GM19043 (cell line): Measurements from ENCODE around the gene DESI1.
"Not testable (repeated sequence)": the region's sequence is repeated elsewhere in the genome, so short reads cannot be mapped to it uniquely, and the experiment has no call there.

ENCODE experiments used
- ATAC-seq: cut with Tn5 transposase; IDR thresholded peaks from one replicate; pipeline ENCODE4 v1.9.1; 2021; ENCODE audit warnings: low read depth; ENCODE audit not compliant: unreplicated experiment

DESI1 gene

DNA sequence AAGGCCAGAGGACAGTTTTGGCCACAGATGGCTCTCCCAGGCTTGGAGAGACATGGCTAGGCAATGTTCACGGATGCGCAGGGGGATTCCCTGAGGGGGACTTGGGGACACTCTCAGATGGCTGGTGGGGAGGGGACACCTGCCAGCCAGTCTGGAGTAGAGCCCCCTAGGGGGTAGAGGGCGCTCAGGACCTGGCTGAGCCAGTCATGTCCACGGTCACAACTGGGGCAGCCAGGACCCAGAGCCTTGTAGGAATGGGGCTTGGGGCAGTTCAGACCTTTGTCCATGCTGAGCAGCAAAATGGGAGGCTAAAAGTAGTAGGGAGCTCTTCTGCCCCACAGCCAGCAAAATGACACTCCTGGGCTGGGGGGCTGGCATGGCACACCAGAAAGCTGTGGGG is 58.4 kb downstream of the DESI1 start:
- ATAC-seq: no peak

DNA sequence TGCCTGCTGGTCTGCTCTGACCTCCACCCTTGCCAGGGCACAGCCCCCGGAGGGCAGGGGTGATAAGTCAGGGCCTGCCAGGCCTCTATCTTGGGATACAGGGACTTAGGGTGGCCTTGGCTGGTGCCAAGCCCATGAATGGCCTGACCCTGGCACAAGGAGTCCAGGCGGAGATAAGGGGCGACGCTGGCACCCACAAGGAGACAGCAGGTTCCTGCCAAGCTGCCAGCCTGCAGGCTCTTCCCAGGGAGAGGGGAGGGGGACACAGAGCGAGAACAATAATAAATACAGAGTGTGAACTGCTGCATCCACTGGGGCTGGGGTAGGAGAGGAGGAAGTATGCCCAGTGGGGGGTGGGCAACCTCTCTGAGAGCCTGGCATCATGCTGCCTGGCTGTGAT is 59.1 kb downstream of the DESI1 start:
- no peak for ATAC-seq

- ATAC-seq: no peak
Measured at GRCh38 chr22:41561335-41561734, 59.5 kb downstream of the DESI1 start.

- ATAC-seq: no peak
Measured at GRCh38 chr22:41560095-41560471, 60.8 kb downstream of the DESI1 start.

GRCh38 chr22:41558241-41558630 is 62.6 kb downstream of the DESI1 start:
- ATAC-seq: not testable (repeated sequence)

DNA sequence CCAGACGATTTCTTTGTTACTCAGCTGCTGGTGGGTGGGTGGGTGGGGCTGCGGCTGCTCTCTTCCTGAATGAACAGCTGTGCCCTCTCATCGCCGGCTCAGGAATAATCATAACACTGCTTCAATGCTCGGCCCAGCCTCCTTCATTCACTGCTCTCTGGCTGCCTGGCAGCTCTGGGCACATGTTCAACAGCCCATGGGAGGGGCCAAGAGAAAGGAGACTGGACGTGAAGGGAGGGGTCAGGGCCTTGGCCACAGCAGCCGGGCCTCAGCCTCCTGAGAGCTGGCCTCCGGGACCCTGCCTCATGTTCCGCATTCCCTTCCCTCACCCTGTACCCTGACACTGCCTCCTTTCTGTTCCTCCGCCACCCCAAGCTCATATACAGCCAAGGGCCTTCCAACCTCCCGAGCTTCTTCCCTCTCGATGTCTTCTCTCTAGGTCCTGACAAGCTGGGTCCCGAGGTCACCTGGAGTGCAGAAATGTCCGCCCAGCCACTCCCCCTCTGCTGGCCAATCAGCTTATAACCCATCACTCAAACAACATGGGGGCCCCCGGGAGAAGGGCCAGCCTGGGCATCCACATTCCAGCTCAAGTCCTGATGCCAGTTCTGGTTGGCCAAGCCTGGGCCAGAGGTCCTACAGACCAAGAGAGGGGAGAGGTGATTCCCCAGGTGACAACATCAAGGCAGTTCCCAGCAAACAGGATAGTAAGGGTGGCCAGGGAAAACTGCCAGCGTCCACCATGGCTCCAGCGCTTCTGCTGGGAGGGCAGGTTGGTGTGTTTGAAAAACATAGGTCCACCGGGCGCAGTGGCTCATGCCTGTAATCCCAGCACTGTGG is 63.2 kb downstream of the DESI1 start:
- ATAC-seq: no peak

GRCh38 chr22:41556561-41556960 is 64.3 kb downstream of the DESI1 start:
- no peak for ATAC-seq

GRCh38 chr22:41555325-41555982 is 65.4 kb downstream of the DESI1 start:
- no peak for ATAC-seq

- no peak for ATAC-seq
Measured at GRCh38 chr22:41551877-41552582, 68.8 kb downstream of the DESI1 start.

- no peak for ATAC-seq
Measured at GRCh38 chr22:41550952-41551491, 69.8 kb downstream of the DESI1 start.

DNA sequence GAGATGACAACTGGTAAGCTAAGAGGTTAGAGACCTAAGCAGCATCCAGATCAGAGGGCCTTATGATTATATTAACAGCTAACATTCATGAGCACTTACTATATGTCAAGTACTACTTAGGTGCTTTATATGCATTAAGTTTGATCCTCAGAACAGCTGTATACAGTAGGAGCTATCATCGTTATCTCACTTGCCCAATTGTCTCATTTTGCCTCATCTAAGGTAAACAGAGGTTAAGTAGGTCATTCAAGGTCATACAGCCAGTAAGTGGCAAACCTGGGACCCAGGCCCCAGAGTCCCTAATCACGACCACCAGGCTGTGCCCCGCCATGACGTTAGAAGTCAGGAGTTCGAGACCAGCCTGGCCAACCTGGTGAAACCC is 72.0 kb downstream of the DESI1 start:
- ATAC-seq: no peak
